ENCODE measurements around the gene DCTD.
"Not testable (repeated sequence)": the region's sequence is repeated elsewhere in the genome, so short reads cannot be mapped to it uniquely, and the experiment has no call there.

Gene DCTD

DNA sequence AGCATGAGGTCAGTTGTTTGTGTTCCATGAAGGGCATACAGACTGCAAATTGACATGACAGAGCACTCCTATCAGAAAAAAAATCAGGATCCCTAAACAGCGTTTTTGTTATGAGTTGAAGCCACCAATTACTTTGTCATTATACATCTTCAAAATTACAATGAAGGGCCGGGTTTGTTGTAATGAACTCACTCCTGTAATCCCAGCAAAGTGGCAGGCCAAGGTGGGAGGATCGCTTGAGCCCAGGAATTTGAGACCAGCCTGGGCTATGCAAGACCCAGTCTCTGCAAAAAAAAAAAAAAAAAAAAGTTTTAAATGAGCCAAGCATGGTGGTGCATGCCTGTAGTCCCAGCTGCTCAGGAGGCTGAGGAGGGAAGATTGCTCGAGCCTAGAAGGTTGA, 3.5 kb upstream of the DCTD start:
- no peak for DNase-seq

DNA sequence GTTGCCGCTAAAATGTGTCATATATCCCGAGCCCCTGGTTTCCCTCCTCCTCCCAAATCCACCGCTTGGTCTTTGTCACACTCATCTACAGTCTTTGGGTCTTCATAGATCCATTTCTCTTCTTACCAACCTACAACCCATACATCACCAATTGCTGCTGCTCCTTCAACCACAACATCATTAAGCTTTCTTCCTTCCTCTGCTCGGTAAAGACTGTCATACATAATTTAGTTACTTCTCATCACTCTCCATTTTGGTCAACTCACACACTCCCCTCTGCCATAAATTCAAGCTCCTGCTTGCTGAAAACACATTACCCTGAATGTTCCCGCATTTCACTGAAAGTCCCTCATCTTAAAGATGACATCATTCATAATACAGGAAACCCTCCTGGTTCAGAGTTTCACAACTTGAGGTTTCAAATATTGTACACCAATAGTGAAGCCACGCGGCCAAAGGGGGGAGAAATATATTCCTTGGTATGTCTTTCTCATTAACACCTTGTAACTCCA, 1.7 kb upstream of the DCTD start:
- no peak for DNase-seq

DNA sequence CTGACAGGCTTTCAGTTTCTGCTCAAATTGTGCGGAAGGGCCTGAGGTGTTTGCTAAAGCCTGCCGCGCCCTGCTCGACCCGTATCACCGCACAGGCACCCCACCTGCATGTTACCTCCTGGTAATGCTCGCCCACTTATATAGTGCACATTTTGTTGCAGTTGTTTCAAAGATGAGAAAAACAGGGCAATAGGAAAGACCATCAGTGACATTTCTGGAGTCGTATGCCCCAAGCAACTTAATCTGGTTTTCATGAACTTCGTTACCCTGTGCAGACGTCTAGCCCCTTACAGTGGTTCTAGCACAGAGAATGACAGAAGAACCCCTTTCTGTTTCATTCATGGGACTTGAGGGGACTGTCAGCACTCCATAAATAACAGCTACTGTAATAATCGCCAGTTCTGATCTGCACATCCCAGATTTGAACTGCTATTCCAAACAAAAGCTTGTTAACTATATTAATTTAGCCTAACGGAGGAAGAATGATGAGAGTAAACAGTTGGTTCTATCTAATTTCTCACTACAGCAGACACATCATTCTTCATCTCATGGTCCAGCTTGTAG, 940 bp upstream of the DCTD start:
- no peak for DNase-seq

DNA sequence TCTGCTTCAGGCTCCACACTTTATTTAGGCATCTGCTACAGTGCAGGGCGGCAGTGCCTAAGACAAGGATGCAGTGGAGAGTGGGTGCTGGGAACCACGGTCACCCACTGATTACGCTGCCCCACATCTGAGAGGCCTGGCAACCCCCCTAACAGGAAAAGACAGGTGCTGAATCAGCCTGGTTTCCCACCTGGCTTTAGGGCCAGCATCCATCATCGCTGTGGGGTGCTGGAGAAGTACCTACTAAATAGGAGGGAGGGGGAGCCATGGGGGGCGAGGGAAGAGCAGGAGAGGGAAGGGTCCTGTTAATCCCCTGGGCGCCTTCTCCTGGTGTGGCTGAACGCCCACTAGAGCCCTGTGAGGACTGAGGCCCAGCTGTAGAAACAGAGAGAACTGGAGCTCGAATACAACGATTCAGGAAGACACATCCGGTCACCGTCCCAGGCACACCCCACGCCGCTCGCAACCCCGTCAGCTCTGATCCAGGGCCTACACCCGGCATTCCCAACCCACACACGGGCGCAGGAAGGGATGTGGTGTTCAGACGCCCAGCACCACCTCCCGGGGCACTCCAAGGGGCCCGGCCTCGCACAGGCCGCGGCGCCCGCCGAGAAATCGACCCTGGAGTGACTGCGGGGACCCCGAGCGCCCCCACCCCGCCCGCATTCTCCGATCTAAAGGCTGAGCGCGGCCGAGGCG, 554 bp downstream of the DCTD start:
- no peak for DNase-seq

GRCh38 chr4:182914357-182914756, 2.8 kb downstream of the DCTD start:
- DNase-seq = no peak

- DNase-seq = no peak
These were observed 3.6 kb downstream of the DCTD start for GRCh38 chr4:182913621-182914020.

- DNase-seq = no peak
These were observed 4.2 kb downstream of the DCTD start for GRCh38 chr4:182913036-182913435.

DNA sequence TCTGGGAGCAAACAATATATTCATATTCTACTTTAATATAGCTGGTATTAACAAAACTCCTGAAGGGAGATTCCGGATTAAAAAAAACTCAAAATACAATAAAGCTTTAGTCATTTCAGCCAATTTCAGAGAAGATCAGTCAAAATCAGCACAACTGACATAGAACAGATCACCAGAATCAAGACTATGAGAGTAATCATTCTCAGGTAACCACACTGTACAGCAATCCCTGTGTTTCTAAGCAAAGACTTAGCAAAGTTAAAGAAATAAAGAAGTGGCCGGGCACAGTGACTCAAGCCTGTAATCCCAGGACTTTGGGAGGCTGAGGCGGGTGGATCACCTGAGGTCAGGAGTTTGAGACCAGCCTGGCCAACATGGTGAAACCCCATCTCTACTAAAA, 9.1 kb downstream of the DCTD start:
- DNase-seq = no peak

- no peak for DNase-seq
These were observed 9.8 kb downstream of the DCTD start for GRCh38 chr4:182907396-182907795.

- no peak for DNase-seq
These were observed 10.4 kb downstream of the DCTD start for GRCh38 chr4:182906786-182907185.

- no peak for DNase-seq
These were observed 12.1 kb downstream of the DCTD start for GRCh38 chr4:182905038-182905437.

- DNase-seq = no peak
These were observed 12.9 kb downstream of the DCTD start for GRCh38 chr4:182904211-182904761.

DNA sequence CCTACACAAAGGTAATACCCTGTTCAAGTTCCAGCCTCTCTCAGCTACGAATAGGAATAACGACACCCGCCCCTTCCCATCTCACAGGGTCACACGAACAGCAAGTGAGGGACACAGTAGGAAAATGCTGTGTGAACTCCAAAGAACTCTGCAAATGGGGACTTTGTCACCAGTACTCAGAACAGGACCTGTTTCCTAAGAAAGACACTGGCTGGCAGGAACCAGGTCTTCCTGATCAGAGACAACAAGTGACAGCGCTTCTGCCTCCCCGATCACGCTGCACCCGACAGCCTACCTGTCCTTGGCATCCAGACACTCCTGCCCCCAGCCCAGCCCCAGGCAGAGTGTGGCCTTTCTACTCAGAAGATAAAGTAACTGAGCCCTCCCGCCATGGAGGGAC, 14.2 kb downstream of the DCTD start:
- no peak for DNase-seq

- no peak for DNase-seq
These were observed 15.8 kb downstream of the DCTD start for GRCh38 chr4:182901337-182901736.

DNA sequence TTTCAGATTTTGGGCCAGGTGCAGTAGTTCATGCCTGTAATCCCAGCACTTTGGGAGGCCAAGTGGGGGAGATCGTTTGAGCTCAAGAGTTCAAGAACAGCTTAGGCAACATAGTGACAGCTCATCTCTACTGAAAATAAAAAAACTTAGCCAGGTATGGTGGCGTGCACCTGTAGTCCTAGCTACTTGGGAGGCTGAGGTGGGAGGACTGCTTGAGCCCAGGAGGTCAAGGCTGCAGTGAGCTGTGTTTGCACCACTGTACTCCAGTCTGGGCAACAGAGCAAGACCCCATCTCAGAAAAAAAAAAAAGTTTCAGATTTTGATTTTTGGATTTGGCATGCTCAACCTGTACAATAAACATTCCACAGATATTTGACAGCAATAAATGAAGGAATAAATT, 17.2 kb downstream of the DCTD start:
- DNase-seq = not testable (repeated sequence)

DNA sequence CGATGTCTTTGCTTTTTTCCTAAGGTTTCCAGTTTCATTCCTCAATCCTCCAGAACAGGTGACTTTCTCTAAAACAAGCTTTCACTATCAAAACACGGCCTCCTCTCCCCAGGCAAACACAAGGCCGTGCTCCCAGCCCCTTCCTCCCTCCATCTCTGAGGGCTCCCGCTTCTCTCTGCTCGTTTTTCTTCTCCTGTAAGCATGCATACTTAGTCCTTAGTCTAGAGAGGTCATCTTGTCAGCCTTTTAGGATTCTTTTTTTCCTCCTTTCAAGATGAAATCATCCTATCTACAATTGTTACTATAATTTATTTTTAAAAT, 18.7 kb downstream of the DCTD start:
- no peak for DNase-seq

- DNase-seq = no peak
These were observed 19.3 kb downstream of the DCTD start for GRCh38 chr4:182897601-182898478.

GRCh38 chr4:182896421-182896820, 20.8 kb downstream of the DCTD start:
- DNase-seq = no peak

DNA sequence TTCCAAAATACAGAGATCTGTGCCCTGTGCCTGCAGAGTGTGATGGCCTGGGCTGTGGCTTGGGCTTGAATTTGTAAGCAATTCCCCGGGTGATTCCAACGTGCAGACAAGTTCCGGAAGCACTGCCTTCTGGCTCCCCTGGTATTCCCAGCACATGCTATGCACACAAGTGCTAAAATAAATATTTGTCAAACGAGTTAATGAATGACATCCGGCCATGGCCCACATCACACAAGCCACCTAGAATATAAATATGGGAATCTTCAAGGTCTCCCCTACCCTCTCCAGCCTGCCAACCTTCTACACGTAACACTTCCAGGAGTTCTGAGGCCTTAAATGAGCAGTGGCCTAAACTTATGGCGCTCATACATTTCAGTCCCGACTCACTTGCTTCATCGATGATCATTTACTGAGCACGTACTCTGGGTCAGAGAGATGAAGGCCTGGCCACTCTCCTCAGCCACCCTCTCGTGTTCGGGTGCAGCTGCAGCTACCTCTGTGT, 21.3 kb downstream of the DCTD start:
- DNase-seq = no peak

- no peak for DNase-seq
These were observed 22.4 kb downstream of the DCTD start for GRCh38 chr4:182894681-182895275.

GRCh38 chr4:182893474-182894080, 23.6 kb downstream of the DCTD start:
- no peak for DNase-seq

DNA sequence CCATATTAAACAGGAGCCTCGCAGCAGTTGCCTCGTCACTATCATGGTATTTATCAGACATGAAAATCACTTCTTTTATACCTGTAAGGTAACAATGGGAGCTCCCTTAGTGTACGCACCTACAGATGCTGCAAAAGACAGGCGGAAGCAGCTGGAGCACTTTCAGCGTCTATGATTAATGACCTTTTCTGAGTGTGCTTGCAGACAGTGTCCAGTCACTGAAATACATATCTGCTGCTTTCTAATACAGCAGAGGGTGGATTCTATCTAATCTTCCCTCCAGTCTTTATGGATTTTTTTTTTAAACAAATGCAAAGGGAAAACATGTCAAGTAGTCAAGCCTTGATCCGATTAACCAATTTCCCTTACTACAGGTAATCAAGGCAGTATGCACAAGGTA, 24.1 kb downstream of the DCTD start:
- DNase-seq = no peak

GRCh38 chr4:182890202-182890601, 27.0 kb downstream of the DCTD start:
- DNase-seq = no peak

Data from NCI-H1694 (cell line).